ENCODE results near the gene SDR42E2.

- TF ChIP-seq CTCF (IDR thresholded peaks at IDR 0.05; ENCODE audit: low read depth, low read length) (no peak), EZH2phosphoT487 (IDR thresholded peaks at IDR 0.05; ENCODE audit: low read depth) (no peak)
Observed at GRCh38 chr16:22181426-22181825, 19.1 kb downstream of the SDR42E2 start.
